HAP-1 (cell line): ENCODE data around the gene LHX2.
"Not testable (repeated sequence)": the region's sequence is repeated elsewhere in the genome, so short reads cannot be mapped to it uniquely, and the experiment has no call there.

Source experiments
- DNase-seq, 2 experiments: peaks; one replicate each; pipeline ENCODE4 v3.0.0-alpha.2; 2016 to 2020; ENCODE audit warnings: low spot score in 2 of 2
- H3K27me3 ChIP-seq: fragments of 250-450 bp; sonication (Bioruptor Pico); 2 replicates; pipeline ENCODE4 v1.5.1; 2020; ENCODE audit warnings: low read depth, mild to moderate bottlenecking, moderate library complexity
- H3K36me3 ChIP-seq: fragments of 250-450 bp; sonication (Bioruptor Pico); replicated peaks from 2 replicates; pipeline ENCODE4 v1.5.1; 2020; ENCODE audit warnings: mild to moderate bottlenecking
- H3K4me1 ChIP-seq: fragments of 250-450 bp; sonication (Bioruptor Pico); 2 replicates; pipeline ENCODE4 v1.5.1; 2020; ENCODE audit warnings: mild to moderate bottlenecking
- H3K4me3 ChIP-seq: fragments of 250-450 bp; sonication (Bioruptor Pico); 2 replicates; pipeline ENCODE4 v1.5.1; 2020; ENCODE audit warnings: mild to moderate bottlenecking, moderate library complexity
- H3K9me3 ChIP-seq: fragments of 250-450 bp; sonication (Bioruptor Pico); 2 replicates; pipeline ENCODE4 v1.5.1; 2020; ENCODE audit warnings: mild to moderate bottlenecking, moderate library complexity
- in situ Hi-C: fragments of 300-500 bp; cut with MboI; formaldehyde crosslinking; loops from 3 replicates; pipeline ENCODE4 v1.14.3; 2020; ENCODE audit warnings: low sequenced_read_pairs, inconsistent platforms, mixed read lengths

Gene LHX2

GRCh38 chr9:123985869-123986268, 25.7 kb upstream of the LHX2 start:
- no peaks in the 10 kb centered on the region for H3K4me1 ChIP-seq
- in situ Hi-C loops, result no loop called here
- no peak overlapping the region for H3K4me3 ChIP-seq
- no peaks in the 10 kb centered on the region for H3K36me3 ChIP-seq
- H3K27me3 ChIP-seq, result peaks cover 34% of the 10 kb centered on the region
- no peak for DNase-seq
- no peaks in the 10 kb centered on the region for H3K9me3 ChIP-seq

GRCh38 chr9:123990427-123990826, 21.1 kb upstream of the LHX2 start:
- in situ Hi-C loops, result no loop called here

GRCh38 chr9:123992679-123993078, 18.9 kb upstream of the LHX2 start:
- H3K9me3 ChIP-seq, H3K4me3 ChIP-seq, H3K36me3 ChIP-seq, in situ Hi-C loops, DNase-seq, H3K4me1 ChIP-seq: not testable (repeated sequence)
- peaks cover 56% of the 10 kb centered on the region for H3K27me3 ChIP-seq

More at GRCh38 chr9:123990427-123990826, 21.1 kb upstream of the LHX2 start:
- Histone ChIP-seq H3K36me3 (no peaks in the 10 kb centered on the region), H3K4me1 (no peaks in the 10 kb centered on the region), H3K9me3 (no peaks in the 10 kb centered on the region), H3K27me3 (peaks cover 34% of the 10 kb centered on the region), H3K4me3 (no peak overlapping the region)
- DNase-seq, result no peak

- no peak for DNase-seq
- H3K9me3 ChIP-seq, result no peaks in the 10 kb centered on the region
- no peak overlapping the region for H3K4me3 ChIP-seq
- H3K4me1 ChIP-seq, result peaks cover 12% of the 10 kb centered on the region
- peaks cover 69% of the 10 kb centered on the region for H3K27me3 ChIP-seq
- in situ Hi-C loops, result no loop called here
- no peaks in the 10 kb centered on the region for H3K36me3 ChIP-seq
These were observed 14.7 kb upstream of the LHX2 start for GRCh38 chr9:123996731-123997421.

- H3K4me3 ChIP-seq, result no peak overlapping the region
- peaks cover 15% of the 10 kb centered on the region for H3K4me1 ChIP-seq
- peaks cover 78% of the 10 kb centered on the region for H3K27me3 ChIP-seq
These were observed 13.8 kb upstream of the LHX2 start for GRCh38 chr9:123997665-123998277.

GRCh38 chr9:123998278-123998925, 13.2 kb upstream of the LHX2 start:
- H3K4me1 ChIP-seq, result peaks cover 15% of the 10 kb centered on the region
- no peaks in the 10 kb centered on the region for H3K36me3 ChIP-seq
- H3K9me3 ChIP-seq, result no peaks in the 10 kb centered on the region
- in situ Hi-C loops, result no loop called here
- peaks cover 79% of the 10 kb centered on the region for H3K27me3 ChIP-seq
- H3K4me3 ChIP-seq, result no peak overlapping the region
- no peak for DNase-seq

More at GRCh38 chr9:123997665-123998277, 13.8 kb upstream of the LHX2 start:
- Histone ChIP-seq H3K9me3 (no peaks in the 10 kb centered on the region), H3K36me3 (no peaks in the 10 kb centered on the region)
- in situ Hi-C loops, result no loop called here
- DNase-seq, result peak in 1 of 2 experiments; percentile 44

- peak in 1 of 2 experiments; percentile 39 for DNase-seq
- H3K4me1 ChIP-seq, result peaks cover 15% of the 10 kb centered on the region
- peak overlapping the region; percentile 18 for H3K4me3 ChIP-seq
- no peaks in the 10 kb centered on the region for H3K36me3 ChIP-seq
- H3K9me3 ChIP-seq, result no peaks in the 10 kb centered on the region
- in situ Hi-C loops, result no loop called here
- peaks cover 79% of the 10 kb centered on the region for H3K27me3 ChIP-seq
These were observed 12.5 kb upstream of the LHX2 start for GRCh38 chr9:123998970-123999621.

GRCh38 chr9:123999661-124000060, 11.9 kb upstream of the LHX2 start:
- peak in 1 of 2 experiments; percentile 22 for DNase-seq
- no peaks in the 10 kb centered on the region for H3K36me3 ChIP-seq
- peaks cover 79% of the 10 kb centered on the region for H3K27me3 ChIP-seq
- no peak overlapping the region for H3K4me3 ChIP-seq
- no peaks in the 10 kb centered on the region for H3K9me3 ChIP-seq
- H3K4me1 ChIP-seq, result peaks cover 15% of the 10 kb centered on the region
- in situ Hi-C loops, result loop anchor here (10.0 kb wide), 1 partner anchor 135 kb away; no protein-coding TSS in a partner anchor

GRCh38 chr9:124000161-124000783, 11.3 kb upstream of the LHX2 start:
- peaks cover 15% of the 10 kb centered on the region for H3K4me1 ChIP-seq
- H3K36me3 ChIP-seq, result no peaks in the 10 kb centered on the region
- H3K27me3 ChIP-seq, result peaks cover 82% of the 10 kb centered on the region
- DNase-seq, result peak in 1 of 2 experiments; percentile 41
- no peaks in the 10 kb centered on the region for H3K9me3 ChIP-seq
- in situ Hi-C loops, result loop anchor here (10.0 kb wide), 1 partner anchor 135 kb away; no protein-coding TSS in a partner anchor
- H3K4me3 ChIP-seq, result peak overlapping the region; percentile 20

GRCh38 chr9:124000784-124001457, 10.6 kb upstream of the LHX2 start:
- no peaks in the 10 kb centered on the region for H3K36me3 ChIP-seq
- DNase-seq, result peak; percentile 81 to 89
- H3K4me3 ChIP-seq, result no peak overlapping the region; the same call in 1 of the 2 replicates
- no peaks in the 10 kb centered on the region for H3K9me3 ChIP-seq
- peaks cover 82% of the 10 kb centered on the region for H3K27me3 ChIP-seq
- peaks cover 17% of the 10 kb centered on the region for H3K4me1 ChIP-seq
- in situ Hi-C loops, result loop anchor here (10.0 kb wide), 1 partner anchor 136 kb away; no protein-coding TSS in a partner anchor

- Histone ChIP-seq H3K4me1 (peaks cover 17% of the 10 kb centered on the region), H3K4me3 (no peak overlapping the region), H3K9me3 (no peaks in the 10 kb centered on the region), H3K27me3 (peaks cover 82% of the 10 kb centered on the region), H3K36me3 (no peaks in the 10 kb centered on the region)
- in situ Hi-C loops, result loop anchor here (10.0 kb wide), 1 partner anchor 137 kb away; no protein-coding TSS in a partner anchor
- no peak for DNase-seq
These were observed 10.1 kb upstream of the LHX2 start for GRCh38 chr9:124001458-124001799.

- H3K27me3 ChIP-seq, result peaks cover 82% of the 10 kb centered on the region
- in situ Hi-C loops, result loop anchor here (10.0 kb wide), 1 partner anchor 137 kb away; no protein-coding TSS in a partner anchor
These were observed 9.6 kb upstream of the LHX2 start for GRCh38 chr9:124001866-124002525.

More at GRCh38 chr9:124001866-124002525, 9.6 kb upstream of the LHX2 start:
- peaks cover 17% of the 10 kb centered on the region for H3K4me1 ChIP-seq
- H3K4me3 ChIP-seq, result no peak overlapping the region
- H3K9me3 ChIP-seq, result no peaks in the 10 kb centered on the region
- H3K36me3 ChIP-seq, result no peaks in the 10 kb centered on the region
- no peak for DNase-seq
